Stimulated activated naive CD8-positive, alpha-beta T cell treated with anti-CD3 and anti-CD28 coated beads, Interleukin-15, Interleukin-2, amounts not matched to agents 100 ng/mL and 50 ng/mL, for 24 hours (primary cell): ENCODE data around the gene PNCK.
"Not testable (repeated sequence)": the region's sequence is repeated elsewhere in the genome, so short reads cannot be mapped to it uniquely, and the experiment has no call there.

ENCODE experiments used
- H3K27ac Mint-ChIP-seq: one replicate; pipeline ENCODE4 v1.8.0; 2021; ENCODE audit warnings: mild to moderate bottlenecking, mixed read lengths
- H3K27me3 Mint-ChIP-seq: one replicate; pipeline ENCODE4 v1.8.0; 2021; ENCODE audit warnings: mixed read lengths
- H3K36me3 Mint-ChIP-seq: one replicate; pipeline ENCODE4 v1.8.0; 2021; ENCODE audit warnings: low read depth, mixed read lengths
- H3K4me1 Mint-ChIP-seq: one replicate; pipeline ENCODE4 v1.8.0; 2021; ENCODE audit warnings: low read depth, mixed read lengths
- H3K4me3 Mint-ChIP-seq: one replicate; pipeline ENCODE4 v1.8.0; 2021; ENCODE audit warnings: mild to moderate bottlenecking, mixed read lengths
- H3K9me3 Mint-ChIP-seq: one replicate; pipeline ENCODE4 v1.8.0; 2021; ENCODE audit warnings: mixed read lengths

The PNCK gene

DNA sequence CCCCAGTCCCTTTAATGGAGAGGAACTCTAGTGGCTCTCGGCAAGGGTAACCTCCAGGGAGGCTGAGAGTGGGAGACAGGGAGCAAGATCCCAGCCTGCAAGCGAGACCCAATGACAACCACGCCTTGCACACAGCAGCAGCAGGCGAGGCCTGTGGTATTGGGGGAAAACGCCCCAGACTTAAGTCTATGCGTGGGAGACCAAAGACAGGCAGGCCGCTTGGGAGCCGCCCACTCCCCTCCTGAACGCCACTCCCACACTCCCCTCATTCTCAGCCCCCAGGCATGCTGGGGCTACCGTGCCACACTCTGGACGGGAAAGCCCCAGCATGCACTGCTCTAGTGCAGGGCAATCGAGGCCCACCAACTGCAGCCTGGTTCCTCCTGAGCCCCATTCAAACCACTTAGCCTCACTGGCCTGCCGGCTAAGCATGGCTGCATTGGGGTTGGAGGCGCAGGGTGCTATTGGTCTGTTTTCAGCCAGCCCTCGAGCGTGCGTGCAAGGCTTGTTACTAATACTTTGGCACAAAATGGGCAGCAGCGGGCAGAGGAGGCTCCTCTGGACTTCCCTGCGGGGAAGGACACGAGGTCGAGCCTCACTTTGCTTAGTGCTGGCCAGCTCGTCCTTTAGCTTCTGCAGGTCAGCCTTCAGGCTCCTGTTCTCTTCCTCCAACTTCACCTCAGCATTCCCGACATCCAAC is 28.9 kb upstream of the PNCK start:
- Mint-ChIP-seq H3K4me1 (no peaks in the 10 kb centered on the region), H3K4me3 (no peak overlapping the region), H3K36me3 (peaks cover 1% of the 10 kb centered on the region), H3K9me3 (no peaks in the 10 kb centered on the region), H3K27ac (no peak overlapping the region), H3K27me3 (no peaks in the 10 kb centered on the region)

DNA sequence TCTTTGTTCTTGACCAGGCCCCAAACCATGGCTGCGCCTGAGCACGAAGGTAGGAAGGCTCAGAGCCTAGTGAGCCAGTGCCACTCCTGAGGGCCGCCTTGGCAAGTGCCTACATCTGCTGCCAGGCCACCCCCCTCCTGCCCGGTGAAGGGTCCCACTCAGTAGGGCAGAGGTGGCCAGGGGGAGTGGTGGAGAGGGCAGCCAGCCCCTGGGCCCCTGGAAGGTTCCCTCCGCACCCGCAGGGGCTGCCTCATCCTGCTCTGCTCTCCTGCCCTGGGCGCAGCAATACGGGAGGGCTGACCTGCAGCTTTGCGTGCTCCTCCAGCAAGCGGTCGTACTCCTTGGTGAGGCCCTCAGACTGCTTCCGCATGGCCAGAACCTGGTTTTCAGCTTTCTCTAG is 28.1 kb upstream of the PNCK start:
- Mint-ChIP-seq H3K36me3 (peaks cover 9% of the 10 kb centered on the region), H3K4me3 (no peak overlapping the region), H3K27me3 (no peaks in the 10 kb centered on the region), H3K4me1 (no peaks in the 10 kb centered on the region), H3K9me3 (no peaks in the 10 kb centered on the region), H3K27ac (no peak overlapping the region)

GRCh38 chrX:153700967-153701366 is 27.4 kb upstream of the PNCK start:
- H3K27me3 Mint-ChIP-seq = no peaks in the 10 kb centered on the region
- H3K9me3 Mint-ChIP-seq = no peaks in the 10 kb centered on the region
- peaks cover 9% of the 10 kb centered on the region for H3K36me3 Mint-ChIP-seq
- H3K4me3 Mint-ChIP-seq = no peak overlapping the region
- H3K4me1 Mint-ChIP-seq = no peaks in the 10 kb centered on the region
- H3K27ac Mint-ChIP-seq = no peak overlapping the region

- H3K4me3 Mint-ChIP-seq = no peak overlapping the region
- H3K27me3 Mint-ChIP-seq = no peaks in the 10 kb centered on the region
- H3K27ac Mint-ChIP-seq = no peak overlapping the region
- no peaks in the 10 kb centered on the region for H3K4me1 Mint-ChIP-seq
- peaks cover 9% of the 10 kb centered on the region for H3K36me3 Mint-ChIP-seq
- no peaks in the 10 kb centered on the region for H3K9me3 Mint-ChIP-seq
Measured at GRCh38 chrX:153700376-153700945, 26.8 kb upstream of the PNCK start.

DNA sequence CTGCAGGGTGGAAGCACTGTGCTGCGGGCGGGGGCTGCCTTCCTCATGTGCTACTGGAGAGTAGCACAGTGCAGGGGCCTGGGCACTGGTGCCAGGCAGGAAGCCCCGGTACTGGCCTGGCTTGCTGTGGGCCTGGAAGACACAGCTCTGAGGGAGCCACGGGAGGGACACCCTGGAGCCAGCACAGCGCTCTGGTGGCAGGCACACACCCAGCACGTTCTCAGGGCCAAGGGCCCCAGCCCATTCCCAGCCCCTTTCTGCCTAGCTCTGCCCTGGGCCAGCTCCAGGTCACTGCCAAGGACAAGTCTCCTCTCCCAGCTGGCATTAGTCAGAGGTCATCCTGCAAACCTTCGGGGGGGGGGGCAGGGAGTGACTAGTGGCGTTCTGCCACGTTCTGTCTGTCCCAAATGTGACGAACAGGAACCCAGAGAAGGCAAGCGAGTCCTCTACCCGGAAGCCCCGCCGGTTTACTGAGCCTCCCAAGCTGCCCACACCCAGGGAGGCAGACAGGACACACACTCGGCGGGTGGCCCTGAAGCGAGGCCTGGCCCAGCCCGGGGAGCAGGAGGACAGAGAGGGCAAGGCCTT is 26.3 kb upstream of the PNCK start:
- H3K36me3 Mint-ChIP-seq, H3K27me3 Mint-ChIP-seq, H3K9me3 Mint-ChIP-seq, H3K27ac Mint-ChIP-seq, H3K4me3 Mint-ChIP-seq, H3K4me1 Mint-ChIP-seq: not testable (repeated sequence)

DNA sequence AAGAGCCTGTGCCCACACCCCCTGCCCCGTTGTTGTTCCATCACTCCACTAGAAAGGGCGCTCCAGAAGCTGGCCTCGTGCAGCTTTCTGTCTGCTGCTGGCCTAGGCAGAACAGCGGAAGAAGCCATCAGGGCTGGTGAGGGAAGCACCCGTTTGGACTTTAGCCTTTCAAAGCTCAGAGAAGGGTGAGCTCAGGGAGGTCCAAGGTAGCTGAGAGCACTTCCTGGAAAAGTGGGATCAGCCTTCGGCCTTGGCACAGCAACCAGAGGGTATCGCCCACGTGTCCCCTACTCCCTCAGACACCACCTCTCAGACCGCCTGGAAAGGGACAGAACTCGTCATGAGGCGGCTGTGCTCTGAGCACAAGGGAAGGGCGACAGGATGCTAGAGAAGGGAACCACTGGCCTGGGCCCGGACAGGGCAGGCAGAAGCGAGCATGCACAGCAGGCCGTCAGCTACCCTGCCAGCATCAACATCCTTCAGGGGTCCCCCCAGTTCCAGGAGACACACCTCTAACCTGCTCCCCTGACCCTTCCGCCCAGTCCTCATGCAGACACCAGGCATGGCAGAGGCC is 25.7 kb upstream of the PNCK start:
- H3K9me3 Mint-ChIP-seq, H3K27me3 Mint-ChIP-seq, H3K4me3 Mint-ChIP-seq, H3K4me1 Mint-ChIP-seq, H3K27ac Mint-ChIP-seq, H3K36me3 Mint-ChIP-seq: not testable (repeated sequence)

GRCh38 chrX:153697924-153698865 is 24.6 kb upstream of the PNCK start:
- Mint-ChIP-seq H3K9me3 (no peaks in the 10 kb centered on the region), H3K4me1 (no peaks in the 10 kb centered on the region), H3K27me3 (no peaks in the 10 kb centered on the region), H3K4me3 (no peak overlapping the region), H3K36me3 (peaks cover 9% of the 10 kb centered on the region), H3K27ac (no peak overlapping the region)

DNA sequence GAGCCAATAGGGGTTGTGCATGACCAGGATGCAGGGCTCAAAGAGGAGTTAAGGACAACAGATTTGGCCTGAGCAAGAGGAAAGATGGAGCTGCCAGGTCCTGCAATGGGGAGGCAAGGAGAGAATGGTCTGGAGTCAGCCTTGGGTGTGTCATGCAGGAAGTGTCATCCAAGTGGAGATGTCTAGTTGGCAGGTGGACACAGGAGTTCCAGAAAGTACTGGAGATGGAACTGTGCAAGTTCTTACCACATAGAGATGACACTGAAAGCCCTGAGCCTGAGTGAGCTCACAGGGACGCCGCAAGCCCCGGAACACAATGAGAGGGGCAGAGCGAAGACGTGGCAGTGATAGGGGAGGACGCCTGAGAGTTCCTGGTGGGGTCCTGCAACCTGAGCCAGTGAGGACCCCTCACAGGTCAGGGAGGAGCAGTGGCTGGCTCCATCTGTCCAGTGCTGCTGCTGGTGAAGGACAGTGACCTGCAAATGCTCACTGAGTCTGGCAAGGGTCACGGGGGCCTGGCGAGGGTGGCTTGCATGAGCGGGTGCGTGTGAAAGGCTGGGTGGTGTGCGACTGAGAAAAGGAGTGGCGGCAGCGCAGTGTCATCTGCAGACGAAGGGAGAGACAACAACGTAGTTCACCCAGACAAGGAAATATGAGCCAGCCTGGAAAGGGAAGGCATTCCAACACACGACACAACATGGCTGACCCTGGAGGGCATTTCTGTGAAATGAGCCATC is 23.5 kb upstream of the PNCK start:
- not testable (repeated sequence) for H3K4me3 Mint-ChIP-seq, H3K36me3 Mint-ChIP-seq, H3K4me1 Mint-ChIP-seq, H3K27me3 Mint-ChIP-seq, H3K9me3 Mint-ChIP-seq
- peak overlapping the region; percentile 36 for H3K27ac Mint-ChIP-seq

DNA sequence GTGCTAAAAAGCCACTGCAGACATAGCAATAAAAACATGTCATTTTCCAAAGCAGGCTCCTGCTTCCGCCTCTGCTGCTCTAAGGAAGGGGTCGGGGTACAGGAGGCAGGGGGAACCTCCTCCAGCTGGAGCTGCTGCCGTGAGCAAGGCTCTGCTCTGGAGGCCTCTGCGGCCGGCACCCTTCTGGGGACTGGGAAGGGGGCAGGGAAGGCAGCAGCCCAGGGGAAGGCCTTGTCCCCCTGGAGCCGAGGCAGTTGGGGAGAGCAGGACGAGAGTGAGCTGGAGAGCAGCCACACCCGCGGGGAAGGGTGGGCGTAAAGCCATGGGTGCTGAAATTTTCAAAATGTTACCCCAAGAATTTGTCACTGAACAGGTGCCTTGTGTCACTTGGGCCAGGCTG is 22.9 kb upstream of the PNCK start:
- not testable (repeated sequence) for H3K36me3 Mint-ChIP-seq, H3K9me3 Mint-ChIP-seq, H3K27me3 Mint-ChIP-seq, H3K27ac Mint-ChIP-seq, H3K4me1 Mint-ChIP-seq, H3K4me3 Mint-ChIP-seq

DNA sequence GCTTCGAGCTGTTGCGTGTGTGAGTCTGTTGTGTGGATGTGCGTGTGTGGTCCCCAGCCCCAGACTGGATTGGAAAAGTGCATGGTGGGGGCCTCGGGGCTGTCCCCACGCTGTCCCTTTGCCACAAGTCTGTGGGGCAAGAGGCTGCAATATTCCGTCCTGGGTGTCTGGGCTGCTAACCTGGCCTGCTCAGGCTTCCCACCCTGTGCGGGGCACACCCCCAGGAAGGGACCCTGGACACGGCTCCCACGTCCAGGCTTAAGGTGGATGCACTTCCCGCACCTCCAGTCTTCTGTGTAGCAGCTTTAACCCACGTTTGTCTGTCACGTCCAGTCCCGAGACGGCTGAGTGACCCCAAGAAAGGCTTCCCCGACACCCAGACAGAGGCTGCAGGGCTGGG is 22.5 kb upstream of the PNCK start:
- Mint-ChIP-seq H3K36me3 (peaks cover 9% of the 10 kb centered on the region), H3K27me3 (no peaks in the 10 kb centered on the region), H3K27ac (no peak overlapping the region), H3K9me3 (no peaks in the 10 kb centered on the region), H3K4me1 (no peaks in the 10 kb centered on the region), H3K4me3 (no peak overlapping the region)

GRCh38 chrX:153694687-153695270 is 21.2 kb upstream of the PNCK start:
- Mint-ChIP-seq H3K4me3 (no peak overlapping the region), H3K27ac (no peak overlapping the region), H3K36me3 (peaks cover 9% of the 10 kb centered on the region), H3K9me3 (no peaks in the 10 kb centered on the region), H3K4me1 (no peaks in the 10 kb centered on the region), H3K27me3 (no peaks in the 10 kb centered on the region)

GRCh38 chrX:153694256-153694655 is 20.6 kb upstream of the PNCK start:
- not testable (repeated sequence) for H3K27ac Mint-ChIP-seq, H3K9me3 Mint-ChIP-seq, H3K4me3 Mint-ChIP-seq, H3K36me3 Mint-ChIP-seq, H3K27me3 Mint-ChIP-seq, H3K4me1 Mint-ChIP-seq

GRCh38 chrX:153693216-153694086 is 19.8 kb upstream of the PNCK start:
- Mint-ChIP-seq H3K27me3 (no peaks in the 10 kb centered on the region), H3K36me3 (peaks cover 9% of the 10 kb centered on the region), H3K27ac (no peak overlapping the region), H3K9me3 (no peaks in the 10 kb centered on the region), H3K4me3 (no peak overlapping the region), H3K4me1 (no peaks in the 10 kb centered on the region)
